ENCODE measurements around the gene CCL28. TPM values are rescaled to one million over a fixed set of nuclear protein-coding genes. Genes with fewer than 3 reads are reported as not detected.

Gene CCL28, protein sequence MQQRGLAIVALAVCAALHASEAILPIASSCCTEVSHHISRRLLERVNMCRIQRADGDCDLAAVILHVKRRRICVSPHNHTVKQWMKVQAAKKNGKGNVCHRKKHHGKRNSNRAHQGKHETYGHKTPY
- total RNA-seq: 1 to 10 TPM; 1.2 to 3.7 (median 2.2) TPM

DNA sequence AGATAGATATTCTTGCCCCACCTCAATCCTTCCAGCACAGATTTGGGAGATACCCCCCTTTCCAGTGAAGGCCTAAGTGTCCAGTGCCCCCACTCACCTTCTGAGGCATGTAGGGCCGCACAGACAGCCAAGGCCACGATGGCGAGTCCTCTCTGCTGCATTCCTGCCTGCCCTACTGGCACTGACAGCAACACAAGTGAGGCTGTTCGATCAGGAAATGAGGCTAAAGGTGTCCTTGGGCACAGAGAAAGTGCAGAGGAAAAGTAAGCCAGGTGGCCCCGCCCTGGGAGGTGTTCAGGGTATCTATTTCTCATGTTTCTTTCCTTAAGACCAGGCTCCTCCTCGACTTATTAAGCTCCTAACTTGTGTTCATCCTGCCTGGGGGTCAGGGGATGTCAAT is at the start of gene CCL28:
Gene CCL28 (minus strand): TSS at position 236 of the 400 bp plus-strand sequence. CDS start 75 bp downstream, at position 161.
- TF ChIP-seq, protein P1, sequence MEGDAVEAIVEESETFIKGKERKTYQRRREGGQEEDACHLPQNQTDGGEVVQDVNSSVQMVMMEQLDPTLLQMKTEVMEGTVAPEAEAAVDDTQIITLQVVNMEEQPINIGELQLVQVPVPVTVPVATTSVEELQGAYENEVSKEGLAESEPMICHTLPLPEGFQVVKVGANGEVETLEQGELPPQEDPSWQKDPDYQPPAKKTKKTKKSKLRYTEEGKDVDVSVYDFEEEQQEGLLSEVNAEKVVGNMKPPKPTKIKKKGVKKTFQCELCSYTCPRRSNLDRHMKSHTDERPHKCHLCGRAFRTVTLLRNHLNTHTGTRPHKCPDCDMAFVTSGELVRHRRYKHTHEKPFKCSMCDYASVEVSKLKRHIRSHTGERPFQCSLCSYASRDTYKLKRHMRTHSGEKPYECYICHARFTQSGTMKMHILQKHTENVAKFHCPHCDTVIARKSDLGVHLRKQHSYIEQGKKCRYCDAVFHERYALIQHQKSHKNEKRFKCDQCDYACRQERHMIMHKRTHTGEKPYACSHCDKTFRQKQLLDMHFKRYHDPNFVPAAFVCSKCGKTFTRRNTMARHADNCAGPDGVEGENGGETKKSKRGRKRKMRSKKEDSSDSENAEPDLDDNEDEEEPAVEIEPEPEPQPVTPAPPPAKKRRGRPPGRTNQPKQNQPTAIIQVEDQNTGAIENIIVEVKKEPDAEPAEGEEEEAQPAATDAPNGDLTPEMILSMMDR (IDR thresholded peaks at IDR 0.05; ENCODE audit: low read depth): no peak

DNA sequence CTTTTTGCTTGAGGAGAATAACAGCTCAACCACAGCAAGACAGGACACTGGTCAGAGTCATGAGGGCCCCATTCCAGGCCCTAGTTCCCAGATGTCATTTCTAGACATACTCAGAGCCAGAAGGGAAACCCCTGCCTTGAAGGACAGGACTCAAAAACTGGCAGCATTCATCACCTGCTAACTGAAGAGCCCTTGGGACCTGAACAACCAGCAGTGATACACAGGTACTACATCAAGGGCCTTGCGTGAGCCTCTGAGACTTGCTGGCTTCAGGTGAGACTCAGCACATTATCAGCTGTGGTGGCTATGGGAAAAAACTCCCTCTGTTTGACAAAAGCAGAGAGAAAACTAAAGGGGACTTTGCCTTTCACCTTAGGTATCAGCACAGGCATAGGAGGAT is 48.9 kb upstream of the CCL28 start:
- TF ChIP-seq, protein P1 (IDR thresholded peaks at IDR 0.05; ENCODE audit: low read depth): no peak

DNA sequence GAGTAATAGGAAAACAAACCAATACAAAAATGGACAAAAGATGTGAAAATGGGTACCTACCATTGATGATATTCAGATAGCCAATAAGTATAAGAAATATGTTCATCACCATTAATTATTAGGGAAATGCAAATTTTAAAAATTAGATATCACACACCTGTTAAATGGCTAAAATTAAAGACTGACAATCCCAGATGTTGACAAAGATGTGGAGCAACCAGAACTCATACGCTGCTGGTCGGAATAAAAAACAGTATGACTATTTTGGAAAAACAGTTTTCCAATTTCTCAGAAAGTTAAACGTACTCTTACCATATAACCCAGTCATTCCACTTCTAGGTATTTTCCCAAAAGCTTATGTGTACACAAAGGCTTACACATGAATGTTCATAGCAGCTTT is 44.4 kb upstream of the CCL28 start:
- TF ChIP-seq, protein P1 (IDR thresholded peaks at IDR 0.05; ENCODE audit: low read depth): no peak

DNA sequence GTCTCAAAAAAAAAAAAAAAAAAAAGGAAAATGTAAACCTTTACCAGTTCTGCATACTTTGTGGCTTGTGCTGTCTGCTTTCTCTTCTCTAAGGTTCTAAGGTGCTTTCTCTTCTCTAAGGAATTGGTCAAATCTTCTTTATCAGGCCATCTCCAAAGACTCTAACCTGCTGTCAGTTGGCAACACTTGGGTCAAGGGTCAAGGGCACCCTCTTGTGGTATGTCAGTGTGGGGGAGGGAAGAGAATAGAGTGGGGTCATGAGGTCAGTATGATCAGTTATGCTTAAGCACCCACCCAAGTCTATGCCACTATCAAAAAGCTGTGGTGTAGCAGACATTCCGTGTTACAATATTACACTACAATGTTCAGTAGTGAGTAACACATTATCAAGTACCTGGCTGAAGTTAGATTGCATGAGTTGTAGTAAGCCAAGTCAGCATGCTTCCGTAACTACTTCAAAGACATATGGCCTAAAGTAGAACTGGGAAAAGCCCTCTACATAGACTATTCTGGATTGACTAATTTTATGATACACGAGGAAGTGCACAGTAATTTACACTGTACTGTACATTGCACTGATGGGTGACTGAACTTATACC is 25.0 kb upstream of the CCL28 start:
- TF ChIP-seq, protein P1 (IDR thresholded peaks at IDR 0.05; ENCODE audit: low read depth): no peak

DNA sequence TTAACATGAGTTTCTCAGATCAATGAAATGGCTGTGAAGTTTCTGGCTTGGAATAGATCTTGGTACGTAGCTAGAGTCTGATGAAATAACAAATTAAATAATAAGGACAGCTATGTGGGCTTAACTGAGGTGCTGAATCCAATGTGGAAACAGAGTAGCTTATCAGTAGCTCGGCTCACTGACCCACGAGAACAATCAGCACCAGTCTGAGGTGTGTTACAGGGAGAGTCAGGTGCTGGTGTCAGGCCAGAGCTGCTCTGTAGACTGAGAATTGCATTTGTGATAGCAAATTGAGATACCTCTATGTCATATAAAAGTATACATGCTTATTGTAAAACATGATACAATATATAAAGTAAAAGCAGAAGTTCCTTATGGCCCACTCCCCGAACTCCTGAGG is 21.2 kb upstream of the CCL28 start:
- TF ChIP-seq, protein P1 (IDR thresholded peaks at IDR 0.05; ENCODE audit: low read depth): no peak

DNA sequence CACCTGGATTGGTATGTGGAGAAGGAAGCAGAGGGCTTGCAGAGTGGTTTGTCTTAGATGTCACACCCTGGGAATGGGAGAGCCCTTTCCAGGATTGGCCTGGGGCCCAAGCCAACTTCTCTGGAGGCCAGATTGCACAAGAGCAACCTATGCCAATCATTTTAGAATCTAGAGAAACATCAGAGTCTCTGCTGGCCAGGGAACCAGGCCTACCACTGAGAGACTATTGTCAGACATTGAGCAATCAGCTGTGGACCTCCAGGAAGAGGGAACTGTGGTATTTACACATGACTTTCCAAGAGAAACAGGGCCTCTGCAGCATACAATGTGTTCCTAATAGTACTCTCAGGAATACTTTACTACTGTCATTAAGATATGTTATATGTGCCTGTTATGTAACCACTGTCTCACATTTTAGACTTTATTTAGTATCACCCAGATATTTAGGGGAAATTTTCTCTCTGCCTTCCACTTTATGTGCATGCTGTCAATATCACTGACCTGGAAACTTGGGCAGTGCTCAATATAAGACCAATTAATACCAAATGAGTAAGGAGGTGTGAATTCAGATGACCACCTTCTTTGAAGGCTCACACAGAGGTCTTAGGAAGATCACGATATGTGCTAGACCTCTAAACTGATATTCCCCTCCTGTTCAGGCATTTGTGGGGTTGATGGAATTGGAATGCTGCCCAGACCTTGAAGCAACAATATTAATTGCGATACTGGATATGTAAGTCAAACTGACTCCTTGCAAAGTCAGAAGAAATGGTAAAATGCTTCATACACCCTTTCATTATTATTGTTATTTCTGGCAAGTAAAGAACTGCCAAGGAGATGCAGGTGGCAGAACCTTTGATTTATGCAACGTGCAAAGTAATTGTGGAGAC is 20.5 kb upstream of the CCL28 start:
- TF ChIP-seq, protein P1 (IDR thresholded peaks at IDR 0.05; ENCODE audit: low read depth): no peak

DNA sequence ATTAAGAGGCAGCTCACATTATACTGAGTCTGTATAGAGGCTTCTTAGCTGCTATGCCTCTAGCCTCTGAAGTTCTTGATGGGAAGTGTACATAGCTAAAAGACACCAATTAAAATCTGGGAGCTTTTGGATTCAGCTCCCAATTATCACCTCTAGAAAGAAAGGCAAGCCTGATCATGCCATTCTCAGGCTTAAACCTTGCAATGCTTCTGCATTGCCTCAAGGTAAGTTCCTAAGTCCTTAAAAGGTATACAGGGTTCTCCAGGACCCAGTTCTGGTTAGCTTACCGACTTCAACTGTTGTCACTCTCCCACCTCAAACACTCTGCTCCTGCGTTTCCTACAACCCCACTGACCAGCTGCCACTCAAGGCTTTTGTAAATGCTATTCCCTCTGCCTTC is 17.5 kb upstream of the CCL28 start:
- TF ChIP-seq, protein P1 (IDR thresholded peaks at IDR 0.05; ENCODE audit: low read depth): no peak

Data from subcutaneous adipose tissue (tissue), 4 donors.